HepG2 (cell line): ENCODE measurements around the gene PKP4.
"Not testable (repeated sequence)": the region's sequence is repeated elsewhere in the genome, so short reads cannot be mapped to it uniquely, and the experiment has no call there.

ENCODE experiments used
- HDAC2 ChIP-seq: sonication (generic); formaldehyde crosslinking; IDR thresholded peaks from 2 replicates; pipeline ENCODE4 v1.4.0; 2020; ENCODE audit warnings: missing genetic modification reagents
- NFRKB ChIP-seq: fragments of 450-650 bp; IDR thresholded peaks from 2 replicates; pipeline ENCODE4 v1.6.1; 2017
- PHB2 ChIP-seq: fragments of 450-650 bp; IDR thresholded peaks from 2 replicates; pipeline ENCODE4 v1.6.1; 2018; ENCODE audit not compliant: partially characterized antibody
- POLR2AphosphoS2 ChIP-seq: IDR thresholded peaks from 2 replicates; pipeline ENCODE4 v1.6.1; 2011; ENCODE audit warnings: low read depth, low read length, improper control_type of control experiment
- TF ChIP-seq, protein P1 (sequence below): sonication (generic); formaldehyde crosslinking; IDR thresholded peaks from 2 replicates; pipeline ENCODE4 v1.9.0; 2021; ENCODE audit warnings: missing genetic modification reagents, mild to moderate bottlenecking, borderline replicate concordance
- TF ChIP-seq, protein P2 (sequence below): sonication (generic); formaldehyde crosslinking; IDR thresholded peaks from 2 replicates; pipeline ENCODE4 v1.5.0; 2020; ENCODE audit warnings: mild to moderate bottlenecking, missing genetic modification reagents, moderate library complexity
- TF ChIP-seq, protein P3 (sequence below): sonication (generic); formaldehyde crosslinking; conservative IDR thresholded peaks from 2 replicates; pipeline ENCODE4 v1.8.0; 2022; ENCODE audit warnings: missing genetic modification reagents
- TF ChIP-seq, protein P4 (sequence below): sonication (generic); formaldehyde crosslinking; IDR thresholded peaks from 2 replicates; pipeline ENCODE4 v1.5.0; 2020; ENCODE audit warnings: mild to moderate bottlenecking, missing genetic modification reagents
- TF ChIP-seq, protein P5 (sequence below): sonication (generic); formaldehyde crosslinking; IDR thresholded peaks from 2 replicates; pipeline ENCODE4 v1.5.1; 2020; ENCODE audit warnings: missing genetic modification reagents, mild to moderate bottlenecking, borderline replicate concordance

DNA sequence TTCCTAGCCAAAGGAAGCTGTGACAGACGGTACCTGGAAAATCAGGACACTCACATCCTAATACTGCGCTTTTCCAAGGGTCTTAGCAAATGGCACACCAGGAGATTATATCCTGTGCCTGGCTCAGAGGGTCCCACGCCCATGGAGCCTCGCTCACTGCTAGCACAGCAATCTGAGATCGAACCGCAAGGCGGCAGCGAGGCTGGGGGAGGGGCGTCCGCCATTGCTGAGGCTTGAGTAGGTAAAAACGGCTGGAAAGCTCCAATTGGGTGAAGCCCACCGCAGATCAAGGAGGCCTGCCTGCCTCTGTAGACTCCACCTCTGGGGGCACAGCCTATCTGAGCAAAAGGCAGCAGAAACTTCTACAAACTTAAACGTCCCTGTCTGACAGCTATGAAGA is 23.0 kb upstream of the PKP4 start:
- TF ChIP-seq, protein P1, sequence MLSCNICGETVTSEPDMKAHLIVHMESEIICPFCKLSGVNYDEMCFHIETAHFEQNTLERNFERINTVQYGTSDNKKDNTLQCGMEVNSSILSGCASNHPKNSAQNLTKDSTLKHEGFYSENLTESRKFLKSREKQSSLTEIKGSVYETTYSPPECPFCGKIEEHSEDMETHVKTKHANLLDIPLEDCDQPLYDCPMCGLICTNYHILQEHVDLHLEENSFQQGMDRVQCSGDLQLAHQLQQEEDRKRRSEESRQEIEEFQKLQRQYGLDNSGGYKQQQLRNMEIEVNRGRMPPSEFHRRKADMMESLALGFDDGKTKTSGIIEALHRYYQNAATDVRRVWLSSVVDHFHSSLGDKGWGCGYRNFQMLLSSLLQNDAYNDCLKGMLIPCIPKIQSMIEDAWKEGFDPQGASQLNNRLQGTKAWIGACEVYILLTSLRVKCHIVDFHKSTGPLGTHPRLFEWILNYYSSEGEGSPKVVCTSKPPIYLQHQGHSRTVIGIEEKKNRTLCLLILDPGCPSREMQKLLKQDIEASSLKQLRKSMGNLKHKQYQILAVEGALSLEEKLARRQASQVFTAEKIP, result not testable (repeated sequence)
- TF ChIP-seq HDAC2 (CRISPR knock-in tag); NFRKB; PHB2; POLR2AphosphoS2: not testable (repeated sequence)
- TF ChIP-seq, protein P2, sequence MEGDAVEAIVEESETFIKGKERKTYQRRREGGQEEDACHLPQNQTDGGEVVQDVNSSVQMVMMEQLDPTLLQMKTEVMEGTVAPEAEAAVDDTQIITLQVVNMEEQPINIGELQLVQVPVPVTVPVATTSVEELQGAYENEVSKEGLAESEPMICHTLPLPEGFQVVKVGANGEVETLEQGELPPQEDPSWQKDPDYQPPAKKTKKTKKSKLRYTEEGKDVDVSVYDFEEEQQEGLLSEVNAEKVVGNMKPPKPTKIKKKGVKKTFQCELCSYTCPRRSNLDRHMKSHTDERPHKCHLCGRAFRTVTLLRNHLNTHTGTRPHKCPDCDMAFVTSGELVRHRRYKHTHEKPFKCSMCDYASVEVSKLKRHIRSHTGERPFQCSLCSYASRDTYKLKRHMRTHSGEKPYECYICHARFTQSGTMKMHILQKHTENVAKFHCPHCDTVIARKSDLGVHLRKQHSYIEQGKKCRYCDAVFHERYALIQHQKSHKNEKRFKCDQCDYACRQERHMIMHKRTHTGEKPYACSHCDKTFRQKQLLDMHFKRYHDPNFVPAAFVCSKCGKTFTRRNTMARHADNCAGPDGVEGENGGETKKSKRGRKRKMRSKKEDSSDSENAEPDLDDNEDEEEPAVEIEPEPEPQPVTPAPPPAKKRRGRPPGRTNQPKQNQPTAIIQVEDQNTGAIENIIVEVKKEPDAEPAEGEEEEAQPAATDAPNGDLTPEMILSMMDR (CRISPR knock-in tag), result not testable (repeated sequence)
- TF ChIP-seq, protein P3, sequence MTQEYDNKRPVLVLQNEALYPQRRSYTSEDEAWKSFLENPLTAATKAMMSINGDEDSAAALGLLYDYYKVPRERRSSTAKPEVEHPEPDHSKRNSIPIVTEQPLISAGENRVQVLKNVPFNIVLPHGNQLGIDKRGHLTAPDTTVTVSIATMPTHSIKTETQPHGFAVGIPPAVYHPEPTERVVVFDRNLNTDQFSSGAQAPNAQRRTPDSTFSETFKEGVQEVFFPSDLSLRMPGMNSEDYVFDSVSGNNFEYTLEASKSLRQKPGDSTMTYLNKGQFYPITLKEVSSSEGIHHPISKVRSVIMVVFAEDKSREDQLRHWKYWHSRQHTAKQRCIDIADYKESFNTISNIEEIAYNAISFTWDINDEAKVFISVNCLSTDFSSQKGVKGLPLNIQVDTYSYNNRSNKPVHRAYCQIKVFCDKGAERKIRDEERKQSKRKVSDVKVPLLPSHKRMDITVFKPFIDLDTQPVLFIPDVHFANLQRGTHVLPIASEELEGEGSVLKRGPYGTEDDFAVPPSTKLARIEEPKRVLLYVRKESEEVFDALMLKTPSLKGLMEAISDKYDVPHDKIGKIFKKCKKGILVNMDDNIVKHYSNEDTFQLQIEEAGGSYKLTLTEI (CRISPR knock-in tag), result not testable (repeated sequence)
- TF ChIP-seq, protein P4, sequence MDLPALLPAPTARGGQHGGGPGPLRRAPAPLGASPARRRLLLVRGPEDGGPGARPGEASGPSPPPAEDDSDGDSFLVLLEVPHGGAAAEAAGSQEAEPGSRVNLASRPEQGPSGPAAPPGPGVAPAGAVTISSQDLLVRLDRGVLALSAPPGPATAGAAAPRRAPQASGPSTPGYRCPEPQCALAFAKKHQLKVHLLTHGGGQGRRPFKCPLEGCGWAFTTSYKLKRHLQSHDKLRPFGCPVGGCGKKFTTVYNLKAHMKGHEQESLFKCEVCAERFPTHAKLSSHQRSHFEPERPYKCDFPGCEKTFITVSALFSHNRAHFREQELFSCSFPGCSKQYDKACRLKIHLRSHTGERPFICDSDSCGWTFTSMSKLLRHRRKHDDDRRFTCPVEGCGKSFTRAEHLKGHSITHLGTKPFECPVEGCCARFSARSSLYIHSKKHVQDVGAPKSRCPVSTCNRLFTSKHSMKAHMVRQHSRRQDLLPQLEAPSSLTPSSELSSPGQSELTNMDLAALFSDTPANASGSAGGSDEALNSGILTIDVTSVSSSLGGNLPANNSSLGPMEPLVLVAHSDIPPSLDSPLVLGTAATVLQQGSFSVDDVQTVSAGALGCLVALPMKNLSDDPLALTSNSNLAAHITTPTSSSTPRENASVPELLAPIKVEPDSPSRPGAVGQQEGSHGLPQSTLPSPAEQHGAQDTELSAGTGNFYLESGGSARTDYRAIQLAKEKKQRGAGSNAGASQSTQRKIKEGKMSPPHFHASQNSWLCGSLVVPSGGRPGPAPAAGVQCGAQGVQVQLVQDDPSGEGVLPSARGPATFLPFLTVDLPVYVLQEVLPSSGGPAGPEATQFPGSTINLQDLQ (CRISPR knock-in tag), result not testable (repeated sequence)
- TF ChIP-seq, protein P5, sequence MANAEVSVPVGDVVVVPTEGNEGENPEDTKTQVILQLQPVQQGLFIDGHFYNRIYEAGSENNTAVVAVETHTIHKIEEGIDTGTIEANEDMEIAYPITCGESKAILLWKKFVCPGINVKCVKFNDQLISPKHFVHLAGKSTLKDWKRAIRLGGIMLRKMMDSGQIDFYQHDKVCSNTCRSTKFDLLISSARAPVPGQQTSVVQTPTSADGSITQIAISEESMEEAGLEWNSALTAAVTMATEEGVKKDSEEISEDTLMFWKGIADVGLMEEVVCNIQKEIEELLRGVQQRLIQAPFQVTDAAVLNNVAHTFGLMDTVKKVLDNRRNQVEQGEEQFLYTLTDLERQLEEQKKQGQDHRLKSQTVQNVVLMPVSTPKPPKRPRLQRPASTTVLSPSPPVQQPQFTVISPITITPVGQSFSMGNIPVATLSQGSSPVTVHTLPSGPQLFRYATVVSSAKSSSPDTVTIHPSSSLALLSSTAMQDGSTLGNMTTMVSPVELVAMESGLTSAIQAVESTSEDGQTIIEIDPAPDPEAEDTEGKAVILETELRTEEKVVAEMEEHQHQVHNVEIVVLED (CRISPR knock-in tag), result not testable (repeated sequence)
